ENCODE measurements around the gene RPL29.

The RPL29 gene

GRCh38 chr3:52024765-52025452 lies 29.2 kb upstream of the RPL29 start:
- no peak for DNase-seq

- DNase-seq = peak in 1 of 2 experiments; percentile 60
Measured at GRCh38 chr3:52023860-52024764, 28.4 kb upstream of the RPL29 start.

- no peak for DNase-seq
Measured at GRCh38 chr3:52023101-52023770, 27.5 kb upstream of the RPL29 start.

- DNase-seq = peak; percentile 59 to 76
Measured at GRCh38 chr3:52022323-52023100, 26.8 kb upstream of the RPL29 start.

DNA sequence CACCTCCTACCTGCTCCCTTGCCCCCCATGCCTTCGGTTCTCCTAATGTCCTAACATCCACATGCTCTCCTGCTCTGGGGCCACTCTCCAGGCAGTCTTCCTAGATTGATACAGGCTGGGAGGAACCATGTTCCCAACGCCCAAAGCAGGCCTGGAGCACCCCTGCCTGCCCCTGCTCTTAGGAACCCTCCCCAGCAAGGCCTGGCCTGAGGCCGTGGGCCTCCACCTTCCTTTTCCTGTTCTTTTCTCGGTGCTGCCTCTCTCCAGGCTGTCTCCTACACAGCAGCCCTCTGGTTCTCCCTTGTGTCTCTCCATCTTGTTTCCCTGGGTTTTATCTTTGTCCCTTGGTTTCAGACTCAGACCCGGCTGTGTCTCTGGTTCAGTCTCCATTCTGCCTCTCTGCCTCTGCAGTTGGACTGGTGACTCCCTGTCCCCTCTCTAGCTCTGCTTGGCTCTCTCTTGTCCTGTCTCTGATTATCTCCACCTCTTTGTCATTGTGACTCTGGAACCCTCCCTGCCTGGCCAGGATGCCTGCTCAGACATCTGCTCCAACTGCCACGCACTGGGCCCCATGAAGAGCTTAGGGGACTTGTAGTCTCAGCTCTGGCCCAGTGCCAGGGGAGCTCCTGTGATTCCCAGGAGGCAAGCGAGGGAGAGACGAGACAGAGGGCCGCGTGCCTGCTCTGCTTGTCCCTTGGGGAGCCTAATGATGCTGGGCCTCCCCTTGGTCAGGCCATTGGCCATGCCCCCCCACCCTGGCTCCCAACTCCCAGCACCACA lies 26.0 kb upstream of the RPL29 start:
- peak; percentile 96 to 98 for DNase-seq

DNA sequence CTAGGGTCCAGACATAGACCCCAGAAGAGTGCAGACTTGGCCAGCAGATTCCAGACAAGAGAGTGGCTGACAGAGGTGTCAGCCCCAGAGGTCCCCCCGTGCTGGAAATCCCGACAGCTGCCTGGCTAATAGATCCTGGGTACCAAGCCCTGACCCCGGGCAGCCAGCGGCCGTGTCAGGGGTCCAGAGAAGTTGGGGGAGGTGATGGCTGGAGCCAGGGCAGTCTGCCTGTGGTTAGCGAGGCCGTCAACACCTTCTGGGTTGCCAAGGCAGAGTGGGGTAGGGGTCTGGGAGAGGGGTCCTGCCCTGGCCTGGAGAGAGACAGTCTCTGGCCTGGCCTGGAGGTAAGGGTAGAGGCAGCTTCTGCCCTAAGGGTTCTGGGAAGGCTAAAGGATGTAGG lies 25.1 kb upstream of the RPL29 start:
- no peak for DNase-seq

DNA sequence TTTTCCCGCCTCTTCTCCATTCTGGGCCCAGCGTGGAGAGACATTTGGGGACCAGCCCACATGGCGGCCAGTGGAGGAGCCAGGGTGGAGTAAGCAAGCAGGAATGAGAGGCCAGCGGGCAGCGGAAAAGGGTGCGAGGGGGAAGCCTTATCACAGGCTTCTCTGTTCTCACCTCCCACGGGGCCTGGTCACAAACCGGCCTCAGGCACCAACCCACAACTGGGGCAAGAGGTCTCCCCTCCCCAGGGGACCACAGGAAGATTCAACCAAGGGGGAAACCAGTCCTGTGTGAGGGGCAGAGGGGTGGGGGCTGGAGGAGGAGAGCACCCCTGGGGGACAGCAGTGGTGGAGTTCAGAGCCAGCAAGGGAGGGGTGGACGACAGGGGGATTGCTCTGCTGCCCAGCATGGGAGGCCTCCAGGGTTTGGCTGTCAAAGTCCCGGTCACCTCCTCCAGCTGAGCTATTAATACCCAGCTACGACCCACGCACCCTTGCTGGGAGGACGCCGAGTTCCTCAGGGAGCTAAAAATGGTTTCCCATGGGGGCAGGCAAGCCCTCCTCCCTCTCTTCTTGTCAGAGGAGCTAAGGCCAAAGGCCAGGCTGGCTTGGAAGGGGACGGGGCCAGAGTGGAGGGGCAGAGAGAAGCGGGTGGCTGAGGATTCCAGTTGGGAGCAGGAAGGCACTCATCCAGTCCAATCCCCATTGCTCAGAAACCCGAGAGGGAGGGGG lies 23.8 kb upstream of the RPL29 start:
- no peak for DNase-seq

DNA sequence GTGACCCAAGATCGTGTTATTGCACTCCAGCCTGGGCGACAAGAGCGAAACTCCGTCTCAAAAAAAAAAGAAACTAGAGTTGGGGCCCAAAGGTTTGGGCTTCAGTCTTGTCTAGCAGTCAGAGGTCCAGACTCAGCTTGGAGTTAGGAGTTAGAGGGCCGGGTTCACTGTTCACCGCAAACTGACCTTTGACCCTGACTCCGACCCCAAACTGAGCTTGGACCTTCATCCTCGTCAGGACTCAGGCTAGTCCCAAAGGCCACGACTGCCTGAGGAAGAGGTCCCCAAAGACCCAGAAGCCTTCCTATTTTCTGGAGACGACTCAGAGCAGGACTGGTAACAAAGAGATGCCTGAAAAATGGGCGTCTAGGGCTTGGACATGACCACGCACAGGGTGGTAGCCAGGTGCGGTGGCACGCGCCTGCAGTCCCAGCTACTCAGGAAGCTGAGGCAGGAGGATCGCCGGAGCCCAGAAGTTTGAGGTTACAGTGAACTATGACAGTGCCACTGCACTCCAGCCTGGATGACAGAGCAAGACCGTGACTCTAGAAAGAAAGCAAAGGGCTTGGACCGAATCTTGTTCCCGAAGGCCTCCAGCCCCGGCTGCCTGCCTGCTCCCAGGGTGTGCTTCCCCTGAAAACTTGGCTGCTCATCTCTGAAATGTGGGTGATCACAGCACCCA lies 22.8 kb upstream of the RPL29 start:
- no peak for DNase-seq

DNA sequence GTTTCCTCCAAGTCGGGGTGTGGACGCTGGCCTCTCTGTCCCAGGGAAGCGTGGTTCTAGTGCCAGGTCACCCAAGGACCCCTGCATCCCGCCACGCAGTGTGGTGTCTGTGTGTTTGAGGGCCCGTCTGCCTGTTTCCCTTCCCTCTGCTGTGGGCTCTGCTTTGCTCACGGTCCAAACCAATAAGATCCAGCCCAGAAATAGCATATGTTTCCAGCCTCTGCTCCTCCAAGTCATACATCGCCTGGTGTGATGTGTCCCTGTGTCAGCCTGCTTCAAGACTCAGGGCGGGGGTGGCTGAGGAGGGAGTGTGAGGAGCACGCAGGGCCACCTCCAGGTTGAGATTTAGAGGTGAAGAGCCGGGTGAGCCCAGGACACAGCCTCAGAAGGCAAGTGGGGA lies 21.9 kb upstream of the RPL29 start:
- no peak for DNase-seq

DNA sequence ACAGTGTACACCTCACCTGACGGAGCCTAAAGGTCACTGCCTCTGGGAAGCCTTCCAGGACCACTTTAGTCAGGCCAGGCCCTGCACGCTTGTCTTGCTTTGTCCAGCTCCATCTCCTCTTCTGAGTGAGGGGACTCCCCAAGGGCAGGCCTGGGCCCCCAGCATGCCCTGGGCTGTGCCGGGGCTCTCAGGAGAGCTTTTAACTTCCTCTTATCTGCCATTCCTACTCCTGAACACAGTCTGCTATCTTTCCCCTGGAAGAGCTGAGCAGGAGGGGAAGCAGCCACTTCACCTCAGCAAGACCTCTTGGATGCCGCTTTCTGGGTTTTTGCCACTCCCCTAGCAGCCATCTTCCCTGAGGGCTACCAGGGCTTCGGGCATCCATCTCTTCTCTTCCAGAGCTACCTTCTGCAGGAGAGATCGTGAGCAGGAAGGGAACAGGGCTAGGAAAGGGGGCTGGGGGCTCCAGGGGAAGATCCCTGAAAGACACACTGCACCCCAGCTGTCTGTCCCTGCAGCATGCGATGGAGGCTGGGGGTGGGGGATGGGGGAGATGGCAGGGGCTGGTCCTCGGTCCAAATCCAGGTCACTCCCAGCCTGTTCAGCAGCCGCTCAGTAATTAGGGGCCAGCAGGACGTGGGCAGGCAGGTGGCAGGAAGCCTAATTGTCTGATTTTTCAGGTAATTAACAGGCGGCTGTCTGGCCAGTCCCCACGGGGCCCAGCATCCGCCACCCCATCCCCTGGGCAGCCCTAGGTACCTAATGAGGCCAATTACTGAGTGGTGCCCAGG lies 19.9 kb upstream of the RPL29 start:
- peak; percentile 12 to 54 for DNase-seq

DNA sequence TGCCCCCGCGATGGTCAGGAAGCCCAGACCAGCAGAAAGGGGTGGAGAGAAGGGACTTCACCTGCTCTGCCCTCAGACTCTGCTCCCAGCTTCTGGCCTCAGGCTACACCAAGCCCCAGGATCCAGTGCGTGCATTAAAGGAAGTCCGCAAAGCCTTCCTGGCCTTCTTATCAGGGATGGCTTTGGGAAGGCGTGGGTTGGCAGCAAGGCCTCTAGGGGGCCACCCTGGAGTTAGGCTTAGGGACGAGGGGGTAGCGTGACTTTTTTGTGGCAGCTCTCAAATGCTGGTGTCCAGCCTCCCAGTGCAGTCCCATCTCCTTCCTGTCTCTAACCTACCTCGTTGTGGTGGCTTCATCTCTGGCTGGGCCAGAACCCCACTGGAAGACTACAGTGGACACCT lies 18.9 kb upstream of the RPL29 start:
- peak; percentile 22 to 78 for DNase-seq

DNA sequence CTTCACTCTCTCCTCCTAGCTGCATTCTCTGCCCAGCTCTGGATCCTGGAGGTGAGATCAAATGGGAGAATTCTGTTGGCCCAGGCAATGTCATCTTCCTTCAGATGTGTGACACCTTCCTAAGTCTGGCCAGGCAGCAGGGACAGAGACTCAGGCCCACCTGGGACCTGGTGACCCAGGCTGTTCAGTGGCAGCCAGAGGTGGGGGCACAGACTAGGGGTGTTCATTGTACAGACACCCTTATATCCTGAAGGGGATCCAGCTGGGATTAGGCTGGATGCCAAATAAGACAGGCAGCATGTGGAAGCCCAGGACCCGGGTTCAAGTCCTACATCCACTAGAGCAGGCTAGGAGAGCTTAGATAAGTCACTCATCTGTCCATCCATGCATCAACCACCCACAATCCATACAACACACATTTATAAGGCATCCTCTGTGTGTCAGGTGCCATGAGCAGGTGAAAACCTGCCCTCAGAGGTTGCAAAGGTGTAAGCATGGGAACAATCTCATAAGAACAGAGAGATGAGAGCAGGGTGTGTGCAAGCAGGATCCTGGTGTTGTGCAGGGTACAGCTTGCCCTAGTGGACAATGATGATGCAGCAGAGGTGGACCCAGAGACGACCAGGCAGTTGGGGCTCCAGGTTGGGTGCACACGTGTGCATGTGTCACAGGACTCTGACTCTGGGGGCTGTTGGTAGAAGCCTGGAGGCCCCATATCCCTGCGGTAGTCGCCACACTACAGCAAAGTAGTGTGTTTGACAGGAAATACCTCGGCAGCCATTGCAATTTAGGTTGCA lies 18.3 kb upstream of the RPL29 start:
- DNase-seq = no peak

DNA sequence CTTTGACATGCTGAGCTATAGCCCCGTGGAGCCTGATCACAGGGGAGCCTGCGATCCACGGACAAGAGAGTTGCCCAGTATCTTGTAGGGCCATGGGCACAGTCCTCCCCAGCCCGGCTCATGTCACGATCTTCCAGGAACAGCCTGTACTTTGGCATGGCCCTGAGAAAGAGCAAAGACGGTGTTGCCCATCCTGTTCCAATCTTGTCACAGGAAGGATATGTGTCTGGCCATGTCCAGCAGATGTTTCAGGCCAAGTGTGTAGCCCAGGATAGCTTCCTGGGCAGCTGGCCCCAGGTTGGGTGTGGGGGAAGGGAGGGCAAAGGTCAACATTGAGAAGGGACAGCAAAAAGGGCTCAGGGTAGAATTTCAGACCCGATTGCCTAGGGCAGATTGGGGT lies 17.0 kb upstream of the RPL29 start:
- no peak for DNase-seq

DNA sequence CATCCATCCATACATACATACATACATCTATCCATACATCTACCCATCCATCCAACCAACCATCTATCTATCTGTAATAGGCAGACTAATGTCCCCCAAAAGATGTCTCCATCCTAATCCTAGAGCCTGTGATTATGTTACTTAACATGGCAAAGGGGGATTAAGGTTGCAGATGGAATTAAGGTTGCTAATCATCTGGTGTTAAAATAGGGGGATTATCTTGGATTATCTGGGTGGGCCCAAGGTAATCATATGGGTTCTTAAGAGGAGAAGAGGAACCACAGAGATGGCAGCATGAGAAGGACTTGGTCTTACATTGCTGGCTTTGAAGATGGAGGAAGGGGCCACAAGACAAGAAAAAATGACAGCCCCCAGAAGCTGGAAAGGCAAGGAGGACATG lies 14.7 kb upstream of the RPL29 start:
- DNase-seq = peak; percentile 48 to 73

- no peak for DNase-seq
Measured at GRCh38 chr3:52007291-52007690, 11.6 kb upstream of the RPL29 start.

GRCh38 chr3:52006820-52007133 lies 11.1 kb upstream of the RPL29 start:
- DNase-seq = no peak

- peak; percentile 14 to 46 for DNase-seq
Measured at GRCh38 chr3:52006017-52006819, 10.5 kb upstream of the RPL29 start.

- DNase-seq = peak; percentile 57 to 72
Measured at GRCh38 chr3:52005571-52005986, 9.9 kb upstream of the RPL29 start.
